Measurements from ENCODE around the gene GDPD3. TPM values are rescaled to one million over a fixed set of nuclear protein-coding genes. Genes with fewer than 3 reads are reported as not detected.

Gene GDPD3
- total and polyA plus RNA-seq, 2 of the 13 experiments (the other 11 are each of a cell fraction or from before 2014, with no cell fraction given), result 18.7 to 20.6 TPM

- no TSS peak for BruUV-seq (replicated peaks)
- no peaks in the 10 kb centered on the region for H4K20me1 ChIP-seq (ENCODE audit: insufficient read depth, low read length)
- DNase-seq (ENCODE audit: low spot score) (no peak), FAIRE-seq (no peak), ATAC-seq (no peak)
- intact Hi-C loops (cut with micrococcal nuclease; ENCODE audit: unreplicated experiment), result no loop called here
- no peak overlapping the region for H2AFZ ChIP-seq (ENCODE audit: low read length)
- H3K4me1 ChIP-seq (ENCODE audit: insufficient read depth, low read length), result peaks cover 47% of the 10 kb centered on the region
- peaks cover 13% of the 10 kb centered on the region for H3K9me3 ChIP-seq (ENCODE audit: low read length)
- no peak overlapping the region for H3K4me2 ChIP-seq (ENCODE audit: low read depth, low read length)
- 0% methylated on average over 1 of the region's 1 CpG for WGBS (ENCODE audit: low lambda C conversion rate)
- CTCF ChIA-PET (ENCODE audit: low intra/inter-chr PET ratio, low total read pairs), result no interaction called here
- TF ChIP-seq SAP130 (CRISPR knock-in tag; IDR thresholded peaks at IDR 0.05; ENCODE audit: low read depth), result no peak
- no peak for TF ChIP-seq ZNF816 (CRISPR knock-in tag; IDR thresholded peaks at IDR 0.05; ENCODE audit: borderline replicate concordance)
- no peak for TF ChIP-seq CC2D1A (CRISPR knock-in tag; IDR thresholded peaks at IDR 0.05)
- no peak for TF ChIP-seq CBFB (CRISPR knock-in tag; IDR thresholded peaks at IDR 0.05)
- H3K9ac ChIP-seq (ENCODE audit: insufficient read depth, low read depth, low read length), result no peak overlapping the region
- H3K27me3 ChIP-seq (ENCODE audit: control insufficient read depth in 1 of 2, insufficient read depth in 2 of 2, low read length in 2 of 2), result no peaks in the 10 kb centered on the region
- no peak overlapping the region for H3K27ac ChIP-seq (ENCODE audit: extremely low read length, insufficient read depth, low read length)
- in situ Hi-C loops (cut with HindIII; ENCODE audit: extremely low pct_ligation_motif_present, low pct_unique_long_range_greater_than_20kb), result no loop called here
- POLR2A ChIA-PET, result no interaction called here
- H3K4me3 ChIP-seq (replicated peaks in 1 of 3; ENCODE audit: insufficient read depth in 1 of 3, low read depth in 2 of 3, low read length in 3 of 3), result no peak overlapping the region
- H3K79me2 ChIP-seq (ENCODE audit: insufficient read depth, low read length), result no peaks in the 10 kb centered on the region
- no peaks in the 10 kb centered on the region for H3K36me3 ChIP-seq (replicated peaks in 1 of 2; ENCODE audit: control insufficient read depth in 1 of 2, insufficient read depth in 2 of 2, low read length in 2 of 2)
Observed at GRCh38 chr16:30144917-30145316, 31.6 kb upstream of the GDPD3 start.

- no peak for FAIRE-seq
- no peak for ATAC-seq
- H3K4me3 ChIP-seq (replicated peaks in 1 of 3; ENCODE audit: insufficient read depth in 1 of 3, low read depth in 2 of 3, low read length in 3 of 3), result no peak overlapping the region
- TF ChIP-seq TEAD3 (CRISPR knock-in tag; optimal IDR thresholded peaks at IDR 0.05; ENCODE audit: borderline replicate concordance) (peak; percentile 73), ZNF770 (CRISPR knock-in tag; IDR thresholded peaks at IDR 0.05) (peak; percentile 95), MIXL1 (CRISPR knock-in tag; IDR thresholded peaks at IDR 0.05) (no peak), TRAFD1 (CRISPR knock-in tag; IDR thresholded peaks at IDR 0.05; ENCODE audit: borderline replicate concordance) (no peak)
- intact Hi-C loops (cut with micrococcal nuclease; ENCODE audit: unreplicated experiment) (no loop called here), in situ Hi-C loops (cut with HindIII; ENCODE audit: extremely low pct_ligation_motif_present, low pct_unique_long_range_greater_than_20kb) (no loop called here)
- CTCF ChIA-PET (ENCODE audit: low intra/inter-chr PET ratio, low total read pairs), result no interaction called here
- no peaks in the 10 kb centered on the region for H3K36me3 ChIP-seq (replicated peaks in 1 of 2; ENCODE audit: control insufficient read depth in 1 of 2, insufficient read depth in 2 of 2, low read length in 2 of 2)
- H4K20me1 ChIP-seq (ENCODE audit: insufficient read depth, low read length), result no peaks in the 10 kb centered on the region
- H3K79me2 ChIP-seq (ENCODE audit: insufficient read depth, low read length), result no peaks in the 10 kb centered on the region
- no TSS peak for BruUV-seq (replicated peaks)
- no peak overlapping the region for H2AFZ ChIP-seq (ENCODE audit: low read length)
- H3K27ac ChIP-seq (ENCODE audit: extremely low read length, insufficient read depth, low read length), result no peak overlapping the region
- no peak overlapping the region for H3K9ac ChIP-seq (ENCODE audit: insufficient read depth, low read depth, low read length)
- DNase-seq (ENCODE audit: low spot score), result no peak
- no peak overlapping the region for H3K4me2 ChIP-seq (ENCODE audit: low read depth, low read length)
- peaks cover 54% of the 10 kb centered on the region for H3K4me1 ChIP-seq (ENCODE audit: insufficient read depth, low read length)
- POLR2A ChIA-PET, result no interaction called here
- peaks cover 4% of the 10 kb centered on the region for H3K9me3 ChIP-seq (ENCODE audit: low read length)
- H3K27me3 ChIP-seq (ENCODE audit: control insufficient read depth in 1 of 2, insufficient read depth in 2 of 2, low read length in 2 of 2), result no peaks in the 10 kb centered on the region
Observed at GRCh38 chr16:30144017-30144416, 30.7 kb upstream of the GDPD3 start.

All from HepG2 (cell line).